Stimulated activated CD8-positive, alpha-beta memory T cell treated with anti-CD3 and anti-CD28 coated beads, Interleukin-12 subunit alpha, Interleukin-12 subunit beta, amount 100 ng/mL, for 4 hours (primary cell): Measurements from ENCODE around the gene MRPS23.
A peak's percentile ranks its signal among the peaks of the same experiment; 100 is the strongest.

Experiments used
- DNase-seq: peaks from one replicate; pipeline ENCODE4 v3.0.0-alpha.2; 2020; ENCODE audit warnings: low read depth

Gene MRPS23

DNA sequence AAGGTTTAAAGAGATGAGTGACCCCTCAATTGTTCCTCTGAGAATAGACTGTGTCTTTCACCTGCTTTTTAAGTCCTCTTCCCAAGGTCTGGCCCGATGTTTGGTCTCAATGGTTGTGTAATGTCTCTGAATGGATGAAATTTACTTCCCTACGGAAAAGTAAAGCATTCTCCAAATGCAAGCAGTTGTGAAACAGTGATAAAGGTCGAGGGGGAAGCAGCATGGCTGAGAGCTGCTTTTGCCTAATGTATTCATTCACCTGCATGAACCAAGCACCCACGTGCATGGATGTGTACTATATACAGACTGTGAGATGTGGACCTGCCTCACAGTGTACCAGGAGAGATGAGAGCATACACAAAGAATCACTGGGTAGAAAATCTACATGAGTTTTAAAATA is 11.4 kb downstream of the MRPS23 start:
- DNase-seq: no peak

DNA sequence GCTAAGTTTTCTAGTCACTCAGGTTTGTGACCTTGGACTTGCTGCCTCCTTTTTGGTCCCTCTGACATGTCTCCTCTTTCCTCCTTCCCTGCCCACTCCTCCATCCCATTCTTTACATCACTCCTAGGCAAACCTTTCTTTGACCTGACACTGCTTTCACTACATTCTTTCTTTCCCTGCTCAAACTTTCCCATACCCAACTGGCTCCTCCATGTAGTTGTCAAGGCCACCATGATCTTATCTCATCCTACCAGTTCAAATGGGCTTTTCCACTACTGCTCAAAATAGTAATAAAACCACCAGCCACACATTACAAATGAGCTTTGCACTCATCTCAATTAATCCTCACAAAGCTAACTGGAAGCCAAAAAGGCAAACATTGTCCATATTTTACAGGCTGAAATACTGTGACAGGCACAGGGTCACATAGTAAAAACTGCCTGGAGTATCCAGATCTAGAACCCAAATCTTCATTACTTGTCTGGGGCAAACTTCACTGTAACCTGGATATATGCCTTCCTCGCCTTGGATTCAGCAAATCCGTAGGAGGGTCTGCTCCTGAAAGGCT is 14.4 kb downstream of the MRPS23 start:
- DNase-seq: no peak

DNA sequence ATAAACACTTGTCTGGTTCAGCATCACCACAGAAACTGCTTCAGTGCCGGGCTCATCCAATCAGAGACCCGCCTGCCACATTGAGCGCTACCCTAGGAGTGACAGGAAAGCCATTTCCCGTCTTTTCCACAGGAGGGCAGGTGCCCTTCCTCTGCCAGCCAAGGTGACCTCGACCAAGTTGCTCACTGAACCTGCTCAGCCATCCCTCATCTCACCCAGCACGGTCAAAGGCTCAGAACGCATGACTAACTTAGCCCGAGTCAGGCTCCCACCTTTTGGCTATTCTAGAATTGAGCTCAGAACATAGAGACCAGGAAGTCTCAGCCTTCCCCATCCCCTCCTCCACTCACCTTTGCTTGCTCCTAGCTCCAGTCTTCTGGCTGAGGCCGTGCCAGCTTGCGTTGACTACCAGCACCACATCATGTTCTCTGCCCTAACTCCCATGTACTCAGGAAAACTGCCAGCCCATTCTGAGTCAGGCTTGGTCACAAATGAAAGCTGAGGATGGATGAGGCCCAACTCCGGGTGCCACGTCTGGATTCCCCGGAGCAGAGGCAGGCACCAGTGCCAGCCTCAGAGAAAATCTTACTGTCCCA is 15.6 kb downstream of the MRPS23 start:
- no peak for DNase-seq

DNA sequence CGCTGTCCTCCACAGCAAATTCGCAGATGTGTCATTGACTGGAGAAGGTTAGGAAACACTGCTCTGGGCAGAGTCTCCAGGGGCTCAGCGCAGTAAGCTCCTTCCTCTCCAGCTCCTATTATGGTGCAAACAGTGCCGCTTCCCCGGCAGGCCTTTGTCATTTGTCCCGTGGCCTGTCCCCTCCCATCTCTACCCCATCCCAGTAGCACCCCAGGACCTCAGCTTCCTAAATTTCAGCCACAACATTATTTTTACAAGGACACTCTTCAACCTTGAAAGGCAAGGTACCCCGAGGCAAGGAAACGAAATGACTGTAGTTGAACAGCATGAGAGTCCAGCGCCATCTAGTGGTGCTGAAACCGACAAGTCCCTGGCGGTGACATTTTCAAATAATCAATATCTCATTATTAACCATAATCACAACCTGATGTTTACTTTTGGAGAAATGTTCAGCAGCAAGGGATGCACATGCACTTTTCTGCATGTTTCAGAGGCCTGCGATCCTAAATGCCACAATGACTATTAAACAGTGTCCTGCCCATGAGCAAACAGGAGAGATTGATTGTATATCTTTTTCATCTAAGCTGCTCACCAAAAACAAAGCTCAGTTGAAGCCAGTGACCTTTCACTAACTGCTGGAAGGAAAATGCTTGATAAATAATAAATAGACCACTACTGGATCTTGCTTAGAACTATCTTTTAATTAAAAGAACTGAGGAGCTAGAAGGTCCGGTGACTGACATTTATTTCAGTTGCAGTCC is 16.5 kb downstream of the MRPS23 start:
- DNase-seq: peak; percentile 14

DNA sequence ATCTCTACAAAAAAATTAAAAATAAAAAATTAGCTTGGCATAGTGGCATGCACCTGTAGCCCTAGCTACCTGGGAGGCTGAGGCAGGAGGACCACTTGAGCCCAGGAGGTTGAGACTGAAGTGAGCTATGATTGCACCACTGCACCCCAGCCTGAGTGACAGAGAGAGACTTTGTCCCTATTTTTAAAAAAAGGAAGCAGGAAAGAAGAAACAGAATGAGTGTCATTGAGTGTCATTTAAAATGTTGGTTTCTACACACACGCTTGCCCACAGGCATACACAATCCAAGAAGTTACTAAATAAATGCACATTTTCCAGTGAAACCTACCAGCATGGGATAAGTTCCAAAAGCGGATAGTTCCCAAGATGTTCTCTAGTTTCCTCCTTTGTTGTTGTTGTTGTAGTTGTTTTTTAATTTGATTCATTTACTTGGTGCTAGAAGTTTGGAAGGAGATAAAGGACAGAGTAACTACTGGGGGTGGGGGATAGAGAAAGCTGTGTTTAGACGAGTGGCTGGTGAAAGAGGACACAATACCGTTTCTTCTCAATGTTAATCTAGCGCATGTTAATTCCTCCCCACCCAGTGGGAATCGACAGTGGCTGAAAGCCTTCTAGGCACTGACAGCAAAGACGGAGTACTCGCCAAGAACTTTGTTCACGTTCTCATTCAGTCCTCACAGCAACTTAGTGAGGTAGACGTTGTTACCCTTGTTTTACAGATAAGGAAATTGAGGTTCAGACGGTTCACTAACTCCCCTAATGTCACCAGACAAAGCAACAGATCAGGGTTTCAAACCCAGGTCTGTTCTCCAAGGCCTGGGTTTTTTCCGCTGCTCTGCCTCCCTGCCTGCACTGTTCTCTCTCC is 17.3 kb downstream of the MRPS23 start:
- no peak for DNase-seq

DNA sequence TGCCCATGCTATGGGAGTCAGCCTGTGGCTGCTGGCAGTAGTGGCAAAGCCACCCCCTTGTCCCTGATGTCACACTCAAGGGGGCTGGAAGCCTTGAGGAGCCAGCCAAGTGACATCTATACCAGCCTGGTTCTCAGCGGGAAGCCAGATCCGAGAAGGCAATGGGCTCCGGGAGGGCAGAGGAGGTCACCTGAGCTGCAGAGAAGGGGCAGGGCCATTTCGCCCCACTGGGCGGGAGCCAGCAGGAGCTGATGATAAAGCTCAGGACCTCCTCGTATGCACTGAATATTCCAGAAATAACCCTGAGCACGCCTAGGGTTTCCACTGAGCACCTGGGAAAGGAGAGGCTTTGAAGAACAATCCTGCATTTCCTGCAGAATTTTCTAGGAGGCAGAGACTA is 19.0 kb downstream of the MRPS23 start:
- no peak for DNase-seq

DNA sequence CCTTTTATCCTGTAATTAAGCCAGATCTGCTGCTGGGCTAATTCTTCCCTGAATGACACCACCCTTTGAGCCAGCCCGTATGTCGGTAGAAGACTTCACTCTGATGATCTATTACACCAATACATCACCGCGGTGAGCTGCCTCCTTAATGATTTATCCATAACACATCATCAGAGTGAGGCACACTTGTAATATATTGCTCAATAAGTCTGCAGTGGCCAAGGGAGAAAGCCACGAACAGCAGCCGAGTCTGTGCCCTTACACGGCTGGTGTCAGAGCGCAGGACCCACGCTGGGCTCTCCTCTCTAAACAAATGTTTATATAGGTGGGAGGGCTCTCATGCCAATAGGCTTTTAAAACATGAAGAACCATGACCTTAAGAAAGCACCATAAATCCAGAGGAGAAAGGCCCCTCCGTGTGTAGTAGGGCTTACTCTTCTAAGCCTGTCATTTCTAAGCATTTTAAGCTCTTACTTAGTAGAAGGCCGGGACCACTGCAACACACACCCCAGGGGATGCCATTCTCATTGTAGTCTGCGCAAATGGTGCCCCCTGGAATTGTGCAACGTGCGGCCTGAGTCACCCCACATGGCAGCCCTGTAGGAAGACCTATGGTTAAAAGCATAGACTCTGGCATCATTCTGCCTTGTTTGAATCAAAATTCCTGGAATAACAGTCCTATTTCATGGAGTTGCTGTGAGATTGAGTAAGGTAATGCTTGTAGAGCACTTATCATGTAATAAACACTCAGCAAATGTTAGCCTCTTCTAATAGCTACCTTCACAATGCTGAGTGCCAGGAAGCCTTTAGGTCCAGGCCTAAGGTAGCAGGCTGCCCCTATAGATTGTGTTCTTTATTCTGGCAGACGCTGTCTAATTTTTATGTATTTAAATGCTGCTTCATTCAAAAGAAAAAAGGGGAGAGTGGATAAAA is 26.1 kb downstream of the MRPS23 start:
- DNase-seq: no peak

DNA sequence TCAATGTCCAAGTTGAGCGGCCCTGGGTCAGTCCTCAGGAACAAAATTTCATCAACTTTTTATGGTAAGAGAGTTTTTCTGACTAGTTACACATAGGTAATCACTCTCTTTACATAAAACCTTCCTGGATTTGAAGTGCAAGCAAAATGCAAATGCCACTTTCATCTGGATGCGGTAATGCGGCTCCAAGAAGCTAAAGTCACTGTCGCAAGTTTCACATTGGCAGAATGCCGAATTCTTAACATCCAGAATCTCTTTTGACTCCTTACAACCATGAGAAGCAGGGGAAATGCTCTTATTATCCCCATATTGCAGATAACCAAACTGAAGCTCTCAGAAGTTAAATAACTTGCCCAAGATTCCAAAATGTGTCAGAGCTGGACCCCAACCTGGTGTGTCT is 30.0 kb downstream of the MRPS23 start:
- no peak for DNase-seq

DNA sequence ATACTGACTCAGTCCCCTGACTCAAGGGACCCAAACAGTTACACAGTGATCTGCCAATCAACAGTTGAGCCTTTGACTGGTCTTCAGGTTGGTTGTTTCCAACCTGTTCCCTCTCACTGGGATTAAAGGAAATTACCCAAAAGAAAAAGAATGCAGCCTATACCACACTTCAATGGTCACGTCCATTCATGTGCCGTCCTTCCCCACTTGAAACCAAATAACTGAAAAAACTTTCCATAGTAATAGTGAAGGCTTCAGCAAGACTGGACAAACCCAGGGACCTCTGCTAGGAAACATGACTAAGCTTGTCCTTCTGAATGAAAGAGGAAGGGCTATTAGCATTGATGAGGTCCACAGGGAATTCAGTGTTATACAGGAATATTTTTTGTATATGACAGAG is 30.6 kb downstream of the MRPS23 start:
- no peak for DNase-seq

DNA sequence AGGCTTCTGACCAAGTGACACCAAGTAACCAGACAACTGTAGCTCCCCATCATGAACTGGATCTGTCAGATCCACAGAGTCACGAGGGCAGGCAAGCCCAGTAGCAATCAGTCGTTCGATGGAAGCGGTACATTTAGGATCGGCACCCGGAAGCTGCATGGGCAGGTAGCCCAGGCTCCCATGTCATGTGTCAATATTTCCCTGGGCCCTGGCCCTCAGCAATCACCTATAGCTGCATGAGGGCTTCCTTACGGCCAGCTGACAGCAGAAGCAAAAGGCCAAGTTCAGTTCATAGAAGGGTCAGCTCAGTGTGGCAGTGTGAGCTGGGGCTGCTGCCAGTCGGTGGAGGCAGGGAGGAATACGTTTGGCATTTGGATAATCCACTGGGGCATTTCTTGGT is 31.8 kb downstream of the MRPS23 start:
- DNase-seq: no peak

DNA sequence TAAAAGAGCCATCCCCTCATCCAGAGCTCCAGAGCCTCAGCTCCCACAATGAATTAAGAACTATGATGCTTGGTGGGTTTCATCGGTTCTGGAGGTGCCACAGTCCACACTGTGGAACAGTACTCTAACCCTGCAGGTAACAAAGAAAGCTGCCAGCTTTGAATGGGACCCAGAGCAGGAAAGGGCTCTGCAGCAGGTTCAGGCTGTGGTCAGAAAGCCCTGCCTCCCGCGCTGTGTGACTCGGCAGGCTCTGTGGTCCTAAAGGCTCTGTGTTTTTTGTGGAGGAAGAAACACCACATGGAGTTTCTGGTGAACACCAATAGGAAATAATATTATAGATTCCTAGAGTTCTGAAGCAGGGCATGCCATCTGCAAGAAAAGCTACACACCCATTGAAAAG is 32.5 kb downstream of the MRPS23 start:
- no peak for DNase-seq

DNA sequence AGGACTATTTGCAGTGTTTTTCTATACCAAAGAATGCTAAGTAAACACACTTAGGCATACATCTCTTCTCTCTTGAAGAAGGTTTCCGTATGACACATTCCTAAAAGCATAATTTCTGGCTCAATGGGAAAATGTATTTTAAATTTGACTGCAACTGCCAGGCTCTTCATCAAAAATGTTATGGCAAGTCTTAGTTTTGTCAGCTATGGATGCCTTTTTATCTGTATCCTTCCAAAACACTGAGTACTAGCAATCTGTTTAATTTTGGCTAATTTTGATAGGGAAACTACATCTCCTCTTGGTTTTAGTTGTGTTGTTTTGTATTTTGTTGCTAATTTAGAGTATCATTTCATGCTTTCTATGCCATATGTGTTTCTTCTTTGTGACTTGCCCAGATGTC is 35.4 kb downstream of the MRPS23 start:
- DNase-seq: no peak

DNA sequence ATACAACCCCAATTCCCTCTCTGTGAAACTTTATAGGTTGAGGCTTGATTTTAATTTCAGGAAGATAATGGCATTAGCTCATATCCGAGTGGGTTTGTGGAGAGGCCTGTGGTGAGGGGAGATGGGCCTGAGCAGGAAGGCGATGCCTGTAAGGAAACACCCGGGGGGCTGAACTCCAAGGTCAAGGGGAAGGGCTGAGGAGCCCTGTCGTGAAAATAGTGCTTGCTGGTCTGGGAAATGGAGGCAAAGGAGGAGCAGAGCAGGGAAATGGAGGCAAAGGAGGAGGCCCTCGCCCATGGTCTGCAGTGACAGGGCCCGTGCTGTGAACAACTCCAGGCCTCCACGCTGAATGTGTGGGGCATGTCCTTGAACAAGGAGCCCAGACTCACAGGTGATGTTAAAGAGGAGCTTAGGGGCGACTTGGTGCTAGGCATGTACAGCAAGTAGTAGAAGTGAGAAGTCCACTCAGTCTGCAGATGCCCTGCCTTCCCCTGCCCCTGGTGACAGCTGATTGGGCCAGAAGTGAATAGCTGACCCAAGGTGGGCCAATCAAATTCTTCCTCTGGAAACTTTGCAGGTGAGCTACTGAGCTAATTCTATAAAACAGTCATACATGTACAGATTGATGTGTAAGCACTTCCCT is 38.1 kb downstream of the MRPS23 start:
- no peak for DNase-seq

DNA sequence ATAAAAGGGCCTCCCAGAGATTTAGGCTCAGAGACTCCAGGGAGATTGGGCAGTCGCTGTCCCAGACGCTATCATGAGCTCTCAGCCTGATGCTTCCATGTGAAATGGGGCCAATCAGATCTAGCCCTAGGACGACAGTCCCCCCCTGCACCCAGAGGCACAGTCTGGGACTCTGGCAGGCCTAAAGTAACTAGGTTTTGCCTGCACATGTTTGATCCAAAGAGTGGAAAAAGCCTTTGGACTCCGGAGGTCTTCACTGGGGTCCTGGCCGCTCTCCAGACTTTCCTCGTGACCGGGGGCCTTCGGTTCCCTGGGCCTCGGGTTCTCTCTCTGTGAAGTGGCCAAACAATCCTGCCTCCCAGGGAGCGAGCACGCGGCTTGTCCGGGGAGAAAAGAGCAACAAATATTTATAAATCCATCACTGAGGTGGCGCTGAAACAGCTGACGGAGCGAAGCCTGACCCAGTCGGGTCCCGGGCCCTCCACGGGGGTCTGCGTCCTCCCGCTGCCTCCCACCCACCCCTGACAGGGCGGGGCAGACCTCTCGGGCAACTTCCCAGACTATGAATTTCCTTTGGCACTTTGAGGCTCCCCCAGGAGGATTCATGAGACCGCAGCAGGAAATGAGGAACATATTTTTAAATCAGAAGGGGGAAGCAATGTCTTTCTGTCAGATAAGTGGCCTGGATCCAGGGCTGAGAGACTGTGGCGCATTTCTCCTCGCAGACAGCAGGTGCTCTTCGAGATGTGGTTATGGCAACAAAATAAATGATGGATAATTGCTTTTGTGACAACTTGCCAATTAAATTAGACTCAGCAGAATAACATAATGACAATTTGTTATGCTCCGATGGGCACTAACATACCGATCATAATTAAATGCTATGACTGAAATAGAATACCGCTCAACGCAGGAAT is 38.9 kb downstream of the MRPS23 start:
- DNase-seq: no peak

DNA sequence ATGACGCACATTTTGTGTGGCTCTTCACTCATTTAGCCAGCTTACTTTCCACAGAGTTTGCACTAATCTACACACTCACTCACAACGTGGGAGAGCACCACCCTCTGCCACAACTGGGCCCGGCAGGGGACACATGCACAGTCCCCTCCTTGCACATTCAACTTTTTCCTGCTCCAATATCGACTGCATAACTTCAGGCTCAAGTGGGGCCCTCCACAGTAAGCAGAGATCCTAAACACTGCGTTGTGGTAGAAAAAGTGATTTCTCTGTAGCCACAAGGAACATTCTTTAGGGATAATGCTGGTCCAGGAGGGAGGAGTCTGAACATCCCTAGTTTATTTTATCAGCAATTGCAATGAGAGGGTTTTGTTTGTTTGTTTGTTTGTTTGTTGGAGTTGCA is 40.0 kb downstream of the MRPS23 start:
- DNase-seq: no peak

DNA sequence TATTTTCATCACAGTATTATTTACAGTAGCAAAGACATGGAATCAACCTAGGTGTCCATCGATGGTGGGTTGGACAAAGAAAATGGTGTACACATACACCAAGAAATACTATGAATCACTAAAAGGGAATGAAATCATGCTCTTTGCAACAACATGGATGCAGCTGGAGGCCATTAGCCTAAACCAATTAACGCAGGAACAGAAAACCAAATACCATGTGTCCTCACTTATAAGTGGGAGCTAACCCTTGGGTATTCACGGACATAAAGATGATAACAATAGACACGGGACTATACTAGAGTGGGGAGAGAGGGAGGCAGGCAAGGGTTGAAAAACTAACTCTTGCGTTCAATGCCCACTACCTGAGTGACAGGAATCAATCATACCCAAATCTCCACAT is 41.0 kb downstream of the MRPS23 start:
- DNase-seq: no peak

DNA sequence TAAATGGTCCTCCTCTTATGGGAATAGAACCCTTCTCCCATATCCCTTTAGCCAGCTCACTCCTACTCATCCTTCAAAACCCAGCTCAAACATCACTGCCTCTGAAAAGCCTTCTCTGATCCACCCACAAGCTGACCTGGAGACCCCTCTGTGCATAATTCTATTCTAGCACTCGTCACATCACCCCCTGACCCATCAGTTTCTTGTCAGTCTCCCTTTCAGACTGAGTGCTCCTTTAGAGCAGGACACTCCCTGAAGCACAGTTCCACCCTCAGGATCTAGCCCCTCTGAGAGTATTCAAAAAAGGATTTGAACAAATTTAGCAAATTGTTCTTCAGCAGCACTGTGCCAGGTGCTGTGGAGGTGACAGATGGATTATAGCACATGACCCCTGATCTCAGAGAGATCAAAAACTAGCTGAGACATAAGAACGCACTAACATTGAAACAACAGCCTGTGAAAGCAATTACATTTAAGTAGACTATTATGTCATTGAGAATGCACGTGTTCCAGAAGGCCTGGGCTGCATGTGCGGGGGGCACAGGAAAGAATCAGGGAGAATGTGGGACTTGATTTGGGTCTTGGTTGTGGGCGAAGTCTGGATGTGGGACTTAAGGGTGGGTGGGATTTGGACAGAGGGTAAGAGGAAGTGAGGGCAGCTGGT is 43.5 kb downstream of the MRPS23 start:
- DNase-seq: no peak

DNA sequence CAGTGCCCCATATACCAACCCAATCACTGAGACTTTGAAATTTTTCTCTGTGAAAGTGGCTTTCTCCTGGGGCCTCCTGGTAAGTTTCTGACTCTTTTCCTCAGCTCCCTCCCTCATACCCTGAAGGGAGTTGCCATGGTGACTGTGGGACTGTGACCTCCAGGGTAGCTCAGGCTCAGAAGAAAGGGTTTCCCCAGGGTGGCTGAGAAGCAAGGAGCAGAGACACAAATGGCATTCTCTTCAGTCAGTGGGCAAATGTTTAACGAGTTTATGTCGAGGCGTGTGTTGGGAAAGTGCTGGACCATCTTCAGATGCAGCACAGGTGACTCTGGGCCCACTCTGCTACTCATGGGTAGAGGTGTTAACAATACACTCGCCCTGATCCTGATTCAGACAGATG is 46.8 kb downstream of the MRPS23 start:
- no peak for DNase-seq

DNA sequence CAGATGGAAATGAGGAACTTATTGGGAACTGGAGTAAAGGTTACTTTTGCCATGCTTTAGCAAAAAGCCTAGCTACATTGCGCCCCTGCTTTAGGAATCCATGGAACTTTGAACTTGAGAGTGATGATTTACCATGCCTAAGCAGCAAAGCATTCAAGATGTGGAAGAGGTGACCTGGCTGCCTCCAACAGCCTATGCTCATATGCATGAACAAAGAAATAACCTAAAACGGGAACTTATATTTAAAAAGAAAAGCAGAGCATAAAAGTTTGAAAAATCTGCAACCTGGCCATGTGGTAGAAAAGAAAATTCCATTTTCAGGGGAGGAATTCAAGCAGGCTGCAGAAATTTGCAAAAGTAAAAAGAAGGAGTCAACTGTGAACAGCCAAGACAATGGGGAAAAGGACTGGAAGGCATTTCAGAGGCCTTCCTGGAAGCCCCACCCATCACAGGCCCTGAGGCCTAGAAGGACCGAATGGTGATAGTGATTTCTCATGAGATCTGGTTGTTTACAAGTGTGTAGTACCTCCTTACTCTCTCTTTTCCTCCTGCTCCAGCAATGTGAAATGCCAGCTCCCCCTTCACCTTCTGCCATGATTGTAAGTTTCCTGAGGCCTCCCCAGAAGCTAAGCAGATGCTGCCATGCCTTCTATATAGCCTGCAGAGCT is 48.7 kb downstream of the MRPS23 start:
- DNase-seq: no peak
